GM19324 (cell line): ENCODE measurements around the gene PLEKHA4.

ENCODE experiments used
- ATAC-seq: cut with Tn5 transposase; IDR thresholded peaks from one replicate; pipeline ENCODE4 v1.9.1; 2021; ENCODE audit warnings: mild to moderate bottlenecking, moderate library complexity; ENCODE audit not compliant: unreplicated experiment, low FRiP score

PLEKHA4 gene

DNA sequence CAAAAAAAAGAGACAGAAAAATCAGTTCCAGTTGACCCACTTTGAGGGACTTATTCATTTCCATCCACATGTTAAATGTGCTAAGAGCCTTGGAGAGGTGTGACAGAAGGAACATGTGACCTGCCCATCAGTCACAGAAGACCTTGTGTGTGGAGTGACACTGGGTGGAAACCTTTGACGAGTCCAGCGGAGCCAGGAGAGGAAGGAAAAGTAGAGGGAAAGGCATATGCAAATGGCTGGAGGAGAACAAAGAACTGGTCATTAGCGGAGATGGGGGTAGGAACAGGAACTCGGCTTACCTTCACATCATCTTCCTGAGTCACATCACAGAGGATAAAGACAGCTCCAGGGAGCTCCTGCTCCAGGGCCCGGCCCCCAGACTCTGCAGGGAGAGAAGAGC, 34.4 kb downstream of the PLEKHA4 start:
- ATAC-seq, result no peak

DNA sequence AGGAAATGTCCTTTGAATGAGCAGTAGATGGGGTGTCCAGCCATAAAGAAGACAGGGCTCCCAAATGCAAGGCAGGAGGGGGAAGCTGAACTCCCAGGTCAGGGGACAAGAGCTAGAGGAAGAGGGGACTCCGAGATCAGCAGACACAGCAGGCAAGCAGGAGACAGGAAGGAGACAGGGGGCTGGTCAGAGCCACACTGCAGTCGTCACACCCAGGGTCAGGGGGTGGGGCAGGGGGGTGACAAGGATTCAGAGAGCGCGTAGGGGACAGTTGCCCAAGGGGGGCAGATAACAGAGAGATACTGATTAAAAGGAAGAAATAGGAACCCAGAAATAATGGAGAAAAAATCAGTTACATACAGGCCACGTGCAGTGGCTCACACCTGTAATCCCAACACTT, 35.4 kb downstream of the PLEKHA4 start:
- no peak for ATAC-seq

DNA sequence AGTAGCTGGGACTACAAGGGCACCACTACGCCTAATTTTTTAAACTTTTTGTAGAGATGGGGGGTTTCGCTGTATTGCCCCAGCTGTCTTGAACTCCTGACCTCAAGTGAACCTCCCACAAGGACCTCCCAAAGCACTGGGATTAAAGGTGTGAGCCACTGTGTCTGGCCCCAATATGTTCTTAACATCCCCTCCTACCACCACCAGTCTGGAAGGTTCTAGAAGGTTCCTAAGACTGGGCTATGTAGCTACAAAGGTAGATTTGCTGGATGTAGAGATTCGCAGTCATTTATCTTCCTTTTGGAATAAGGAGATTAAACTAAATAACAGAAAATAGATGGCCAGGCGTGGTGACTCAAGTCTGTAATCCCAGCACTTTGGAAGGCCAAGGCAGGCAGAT, 37.5 kb downstream of the PLEKHA4 start:
- no peak for ATAC-seq

DNA sequence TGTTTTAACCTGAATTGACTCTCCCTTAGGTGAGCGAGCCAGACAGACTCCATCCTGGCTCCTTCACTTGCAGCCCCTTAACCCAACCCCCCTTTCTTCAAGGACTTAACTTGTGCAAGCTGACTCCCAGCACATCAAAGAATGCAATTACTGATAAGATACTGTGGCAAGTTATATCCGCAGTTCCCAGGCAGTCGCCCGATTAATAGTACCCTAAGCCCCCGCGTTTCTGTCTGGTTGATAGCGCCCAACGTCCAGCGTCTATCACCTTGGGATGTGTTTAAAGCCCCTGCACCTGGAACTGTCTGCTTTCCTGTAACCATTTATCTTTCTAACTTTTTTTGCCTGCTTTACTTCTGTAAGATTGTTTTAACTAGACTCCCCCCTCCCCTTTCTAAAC, 38.3 kb downstream of the PLEKHA4 start:
- ATAC-seq, result no peak

DNA sequence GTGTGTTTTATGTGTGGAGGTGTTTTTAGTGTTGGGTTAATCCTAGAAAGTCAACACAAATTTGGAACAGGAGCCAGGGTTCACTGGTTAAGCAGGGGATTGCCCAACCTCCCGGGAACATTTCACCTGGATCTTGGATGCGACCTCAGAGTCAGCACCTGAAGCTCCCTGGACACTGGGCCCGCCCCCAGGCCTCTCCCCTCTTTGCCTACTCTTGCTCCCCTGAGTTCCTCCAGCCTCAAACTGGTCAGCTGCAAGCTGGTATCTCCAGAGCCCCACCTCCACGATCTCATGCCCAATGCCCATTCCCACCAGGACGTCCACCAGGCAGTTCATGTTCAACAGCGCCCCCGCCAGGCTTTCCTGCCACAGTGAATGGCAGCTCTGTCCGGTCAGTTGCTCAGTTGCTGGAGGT, 41.8 kb downstream of the PLEKHA4 start:
- no peak for ATAC-seq

DNA sequence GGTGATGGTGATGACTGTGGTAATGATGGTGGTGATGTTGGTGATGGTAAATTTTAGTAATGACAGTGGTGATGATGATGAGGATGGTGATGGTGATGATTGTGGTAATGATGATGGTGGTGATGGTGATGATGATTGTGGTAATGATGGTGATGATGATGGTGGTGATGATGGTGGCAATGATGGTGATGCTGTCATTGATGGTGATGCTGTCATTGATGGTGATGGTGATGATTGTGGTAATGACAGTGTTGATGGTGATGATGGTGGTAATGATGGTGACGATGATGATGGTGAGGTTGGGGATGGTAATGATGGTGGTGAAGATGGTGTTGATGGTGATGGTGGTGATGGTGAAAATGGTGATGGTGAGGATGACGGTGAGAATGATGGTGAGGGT, 45.9 kb downstream of the PLEKHA4 start:
- ATAC-seq, result no peak

DNA sequence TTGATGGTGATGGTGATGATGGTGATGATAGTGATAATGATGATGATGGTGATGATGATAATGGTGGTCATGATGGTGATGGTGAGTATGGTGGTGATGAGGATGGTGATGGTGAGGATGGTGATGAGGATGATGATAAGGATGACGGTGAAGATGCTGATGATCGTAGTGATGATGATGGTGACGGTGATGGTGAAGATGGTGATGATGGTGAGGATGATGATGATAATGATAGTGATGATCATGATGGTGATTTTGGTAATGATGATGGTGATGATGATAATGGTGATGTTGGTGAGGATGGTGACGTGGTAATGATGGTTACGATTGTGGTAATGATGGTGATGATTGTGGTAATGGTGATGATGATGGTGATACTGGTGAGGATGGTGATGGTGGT, 46.8 kb downstream of the PLEKHA4 start:
- ATAC-seq, result no peak

DNA sequence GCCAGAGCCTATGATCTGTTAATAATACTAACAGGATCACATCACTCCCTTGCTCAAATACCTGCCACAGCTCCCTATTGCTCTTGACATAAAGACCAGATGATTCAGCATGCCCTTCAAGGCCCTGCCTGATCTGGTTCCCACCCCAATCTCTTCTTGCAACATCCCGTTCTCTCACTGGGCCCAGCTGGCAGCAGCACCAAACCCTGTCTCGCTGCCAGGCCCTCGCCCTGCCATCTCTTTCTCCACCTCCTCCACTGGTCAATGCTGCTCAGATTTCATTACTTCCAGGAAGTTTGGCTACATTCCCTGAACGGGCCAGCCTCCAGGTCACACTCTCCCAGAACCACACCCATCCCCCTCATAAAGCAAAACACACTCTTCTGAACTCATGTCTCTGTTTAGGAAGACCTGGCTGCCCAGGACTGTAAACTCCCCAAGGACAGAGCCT, 49.0 kb downstream of the PLEKHA4 start:
- ATAC-seq, result no peak

DNA sequence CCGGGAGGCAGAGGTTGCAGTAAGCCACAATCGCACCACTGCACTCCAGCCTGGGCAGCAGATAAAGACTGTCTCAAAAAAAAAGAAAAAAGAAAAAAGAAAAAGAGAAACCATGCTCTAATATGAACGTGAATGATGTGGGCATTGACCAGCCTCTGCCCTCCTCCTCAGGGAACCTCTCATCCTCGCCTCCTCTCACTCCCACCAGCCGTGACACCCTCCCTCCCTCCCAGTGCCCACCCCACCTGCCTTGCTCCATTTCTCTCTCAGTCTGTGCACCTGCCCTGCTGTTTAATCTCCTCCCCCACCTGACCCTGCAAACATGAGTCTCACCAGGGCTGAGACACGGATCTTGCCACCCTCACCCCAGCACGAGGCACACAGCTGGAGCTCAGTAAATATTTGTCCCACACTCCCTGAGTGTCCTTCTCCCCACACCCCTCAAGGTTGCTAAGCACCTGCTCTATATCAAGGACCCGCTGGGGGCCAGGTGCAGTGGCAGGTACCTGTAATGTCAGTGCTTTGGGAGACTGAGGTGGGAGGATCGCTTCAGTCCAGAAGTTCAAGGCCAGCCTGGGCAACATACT, 50.1 kb downstream of the PLEKHA4 start:
- ATAC-seq, result no peak

DNA sequence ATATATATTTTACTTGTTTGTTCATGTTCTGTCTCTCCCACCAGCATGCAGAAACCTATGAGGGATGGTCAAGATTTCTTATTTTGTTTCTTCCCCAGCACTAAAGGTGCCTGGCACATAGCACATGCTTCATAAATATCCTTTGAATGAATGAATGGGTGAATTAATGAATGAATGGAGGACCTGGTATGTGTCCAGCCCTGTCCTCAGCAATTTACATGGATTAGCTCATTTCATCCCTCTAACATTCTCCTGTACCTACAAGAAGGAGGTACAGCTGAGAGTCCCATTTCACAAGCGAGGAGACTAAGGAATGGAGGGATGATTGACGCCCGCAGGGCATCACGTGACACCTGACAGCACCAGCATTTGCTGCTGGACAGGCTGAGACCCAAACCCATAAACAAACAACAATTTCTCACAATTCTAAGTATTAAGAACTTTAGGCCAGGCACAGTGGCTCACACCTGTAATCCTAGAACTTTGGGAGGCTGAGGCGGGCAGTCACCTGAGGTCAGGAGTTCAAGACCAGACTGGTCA, 50.8 kb downstream of the PLEKHA4 start:
- ATAC-seq, result no peak

DNA sequence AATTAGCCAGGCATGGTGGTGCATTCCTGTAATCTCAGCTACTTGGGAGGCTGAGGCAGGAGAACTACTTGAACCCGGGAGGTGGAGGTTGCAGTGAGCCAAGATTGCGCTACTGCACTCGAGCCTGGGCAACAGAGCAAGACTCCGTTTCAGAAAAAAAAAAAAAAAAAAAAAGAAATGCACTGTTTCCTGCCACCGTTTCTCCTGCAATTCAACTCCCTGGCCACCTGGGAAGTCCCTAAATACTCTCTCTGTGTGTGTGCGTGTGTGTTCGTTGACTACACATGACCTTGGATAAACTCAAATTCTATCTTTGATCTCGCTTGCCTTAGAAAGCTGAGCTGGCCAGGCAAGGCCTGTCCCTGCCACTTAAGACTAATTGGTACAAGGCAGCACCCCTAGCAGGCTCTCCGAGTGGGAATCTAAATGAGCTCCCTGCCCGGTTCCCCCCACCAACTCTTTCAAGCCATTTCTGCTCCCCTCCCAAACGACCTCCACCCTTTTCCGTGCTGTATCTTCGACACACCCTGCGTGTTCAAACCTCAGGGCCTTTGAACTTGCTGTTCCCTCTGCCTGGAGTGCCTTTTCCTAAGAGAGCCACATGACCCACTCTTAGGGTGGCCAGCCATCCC, 52.4 kb downstream of the PLEKHA4 start:
- no peak for ATAC-seq

DNA sequence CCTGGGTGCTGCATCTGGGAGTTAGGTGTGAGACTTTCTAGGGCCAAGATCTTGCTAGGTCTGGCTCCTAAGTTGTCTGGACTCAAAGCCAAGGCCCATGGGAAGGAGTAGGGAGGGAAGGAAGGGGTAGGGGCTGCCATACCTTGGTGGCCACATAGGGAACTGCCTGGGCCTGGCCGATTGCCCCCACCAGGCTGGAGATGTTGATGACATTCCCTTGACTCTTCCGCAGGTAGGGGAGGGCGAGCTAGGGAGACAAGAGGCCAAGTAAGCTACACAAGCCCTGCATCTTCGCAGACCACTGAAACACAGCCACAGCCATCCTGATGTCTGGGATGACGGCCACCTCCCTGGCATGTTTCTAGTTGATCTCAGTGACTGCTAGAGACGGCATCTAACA, 53.5 kb downstream of the PLEKHA4 start:
- ATAC-seq, result no peak

DNA sequence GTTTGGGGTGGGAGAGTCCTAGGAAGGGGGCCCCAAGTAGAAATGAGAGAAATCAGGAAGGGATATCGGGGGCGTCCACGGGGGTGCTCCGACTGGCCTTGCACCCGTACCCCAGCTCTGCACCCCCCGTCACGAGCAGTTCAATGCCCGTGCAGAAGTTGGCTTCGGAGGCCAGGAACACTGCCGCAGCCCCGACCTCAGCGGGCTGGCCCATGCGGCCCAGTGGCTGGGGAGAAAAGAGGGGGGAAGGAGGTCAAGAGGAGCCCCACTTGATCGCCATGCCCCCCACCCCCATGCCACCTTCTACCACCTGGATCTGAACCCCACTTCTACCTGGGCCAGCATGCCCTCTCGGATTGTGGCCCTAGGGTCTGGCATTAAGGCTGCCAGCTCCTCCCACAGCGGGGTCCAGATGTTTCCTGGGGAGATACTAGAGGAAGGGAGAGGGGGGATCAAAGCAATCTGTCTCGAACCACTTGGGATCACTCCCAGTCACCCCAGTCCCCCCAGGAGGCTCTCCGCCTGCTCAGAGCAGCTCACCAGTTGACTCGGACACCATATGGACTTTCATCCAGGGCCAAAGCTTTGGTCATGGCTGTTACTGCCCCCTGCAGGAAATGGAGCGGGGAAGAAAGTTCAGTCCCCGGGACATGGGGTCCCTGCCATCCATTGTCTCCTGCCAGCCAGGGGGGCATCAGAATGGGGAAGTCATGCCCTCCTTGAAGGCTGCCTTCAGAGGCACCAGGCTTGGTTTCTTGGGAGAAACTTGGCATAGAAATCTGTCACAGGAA, 55.1 kb downstream of the PLEKHA4 start:
- ATAC-seq, result no peak

DNA sequence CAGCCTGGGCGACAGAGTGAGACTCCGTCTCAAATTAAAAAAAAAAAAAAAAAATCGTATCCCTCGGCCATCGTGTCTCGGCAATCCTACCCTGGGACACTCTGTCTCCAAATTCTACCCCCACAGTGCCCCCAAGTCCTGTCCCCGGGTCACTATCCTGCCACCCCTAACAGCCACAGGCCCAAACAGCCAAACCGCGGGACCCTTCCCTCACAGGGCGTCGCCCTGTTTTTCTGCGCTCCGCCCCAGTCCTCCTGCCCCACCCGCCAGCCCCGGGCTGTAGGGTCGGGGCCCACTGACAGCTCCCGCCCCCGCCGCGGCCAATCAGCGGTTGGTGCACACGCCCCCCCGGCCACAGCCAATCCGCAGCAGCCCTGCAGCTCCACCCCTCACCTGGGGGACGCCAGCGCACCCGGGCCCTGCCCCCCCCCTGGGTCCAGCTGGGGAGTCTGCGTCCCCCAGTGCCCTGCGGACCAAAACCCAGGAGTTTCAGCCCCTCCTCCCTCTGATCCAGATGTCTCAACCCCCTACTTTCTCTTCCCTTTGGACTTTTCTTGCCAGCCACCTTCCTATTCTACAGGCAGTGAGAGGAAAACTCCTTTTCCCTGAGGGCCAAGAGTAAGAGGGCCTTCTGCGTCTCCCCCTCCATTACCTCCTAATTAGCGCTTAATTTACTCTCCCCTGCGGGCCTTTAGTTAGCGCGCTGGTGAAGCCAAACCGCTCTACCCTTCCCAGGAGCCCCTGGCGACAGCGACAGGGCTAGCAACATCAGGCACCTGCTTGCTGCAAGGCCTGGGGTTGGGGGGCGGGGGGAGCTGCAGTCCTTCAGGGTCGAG, 56.1 kb downstream of the PLEKHA4 start:
- no peak for ATAC-seq

DNA sequence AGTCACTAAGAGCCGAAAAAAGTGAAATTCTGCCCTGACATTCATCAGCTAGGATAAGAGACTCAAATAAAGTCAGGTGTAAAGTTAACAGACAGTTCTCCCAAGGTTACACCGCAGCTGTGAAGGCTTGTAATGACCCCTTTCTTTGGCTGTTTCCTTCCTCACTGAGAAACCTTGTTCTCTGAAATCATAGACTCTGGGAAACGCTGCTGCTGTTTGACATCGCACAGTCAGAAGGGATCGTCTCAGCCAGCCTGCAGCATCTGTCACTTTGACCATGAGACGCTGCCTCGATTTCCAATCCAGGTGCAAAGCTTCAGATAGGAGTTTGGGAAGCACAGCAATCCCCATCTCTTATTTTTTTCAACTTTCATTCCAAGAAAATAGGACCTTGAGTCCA, 58.3 kb downstream of the PLEKHA4 start:
- ATAC-seq, result no peak

DNA sequence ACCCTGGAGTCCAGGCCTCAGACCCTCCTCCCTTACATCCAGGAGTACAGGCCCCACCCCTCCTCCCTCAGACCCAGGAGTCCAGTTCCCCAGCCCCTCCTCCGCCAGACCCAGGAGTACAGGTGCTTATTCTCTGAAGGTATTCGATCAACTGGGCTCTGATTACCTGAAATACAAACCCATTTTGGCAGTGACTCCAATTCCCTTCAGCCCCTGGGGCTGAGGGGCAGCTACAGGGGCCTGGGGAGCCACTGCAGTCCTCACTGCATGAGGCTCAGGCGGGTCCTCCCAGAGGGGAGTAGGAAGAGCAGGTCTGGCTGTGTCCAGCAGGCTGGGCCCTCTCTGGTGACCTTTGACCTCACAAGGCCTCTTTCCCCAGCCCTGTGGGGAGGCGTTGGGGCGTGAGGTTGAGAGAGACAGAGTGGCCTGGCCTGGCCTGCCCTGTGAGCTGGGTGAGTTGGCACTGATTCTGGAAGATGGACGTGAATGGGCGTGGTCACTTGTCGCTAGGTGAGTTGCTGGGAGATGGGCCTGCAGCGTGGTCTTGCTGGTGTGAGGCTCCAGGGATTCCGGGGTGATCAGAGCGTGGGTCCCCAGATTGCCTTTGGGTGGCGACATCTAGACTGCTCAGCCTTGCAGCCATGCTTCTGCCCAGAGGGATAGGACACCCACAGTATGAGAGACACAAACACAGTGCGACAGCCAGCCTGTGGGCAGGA, 60.7 kb downstream of the PLEKHA4 start:
- ATAC-seq, result no peak

DNA sequence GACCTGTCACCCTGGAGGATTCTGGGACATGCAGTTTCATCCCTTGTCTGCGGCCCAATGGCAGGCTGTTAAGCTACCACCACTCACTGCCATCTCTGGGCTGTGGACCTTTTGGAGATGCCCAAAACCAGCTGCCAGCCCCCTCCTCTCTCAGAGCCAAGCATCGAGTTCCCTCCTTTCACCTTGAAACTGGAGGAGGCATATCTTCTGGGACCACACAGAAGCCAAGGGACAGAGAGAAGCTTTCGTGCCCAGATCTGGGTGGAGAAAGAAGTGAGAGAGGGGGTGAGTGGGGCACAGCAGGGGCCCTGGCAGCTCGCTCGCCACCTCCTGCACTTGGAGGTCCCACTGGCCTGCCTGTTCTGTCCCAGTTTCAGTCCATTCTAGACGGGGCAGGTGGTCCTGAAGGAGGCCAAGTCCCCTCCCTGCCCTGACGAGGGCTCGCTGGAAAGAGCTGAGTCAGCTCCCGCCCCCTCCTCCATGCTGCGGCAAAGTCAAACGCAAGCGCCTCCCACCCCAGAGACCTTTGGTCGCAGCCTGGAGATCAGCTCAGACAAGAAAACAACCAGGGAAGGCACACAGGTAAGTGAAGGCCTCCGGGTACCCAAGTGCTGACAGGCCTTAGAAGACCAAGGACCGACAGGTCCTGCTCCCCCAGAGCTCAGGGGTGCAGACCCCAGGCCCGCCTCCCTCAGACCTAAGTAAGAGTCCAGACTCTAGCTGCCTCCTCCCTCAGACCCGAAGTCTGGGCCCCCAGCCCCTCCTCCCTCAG, 61.4 kb downstream of the PLEKHA4 start:
- ATAC-seq, result no peak

DNA sequence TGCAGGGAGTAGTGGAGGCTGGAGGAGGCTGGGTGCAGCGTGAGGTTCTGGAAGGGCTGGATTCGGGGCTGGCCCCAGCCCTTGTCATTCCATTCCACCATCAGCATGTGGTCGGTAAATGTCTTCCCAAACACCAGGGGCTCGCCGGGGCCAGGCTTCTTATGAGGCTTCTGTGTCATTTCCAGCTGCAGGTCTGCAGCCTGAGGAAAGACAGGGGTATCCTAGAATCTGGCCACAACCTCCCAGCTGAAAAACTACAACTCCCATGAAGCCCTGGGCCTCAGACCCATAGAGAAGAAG, 61.9 kb downstream of the PLEKHA4 start:
- no peak for ATAC-seq

DNA sequence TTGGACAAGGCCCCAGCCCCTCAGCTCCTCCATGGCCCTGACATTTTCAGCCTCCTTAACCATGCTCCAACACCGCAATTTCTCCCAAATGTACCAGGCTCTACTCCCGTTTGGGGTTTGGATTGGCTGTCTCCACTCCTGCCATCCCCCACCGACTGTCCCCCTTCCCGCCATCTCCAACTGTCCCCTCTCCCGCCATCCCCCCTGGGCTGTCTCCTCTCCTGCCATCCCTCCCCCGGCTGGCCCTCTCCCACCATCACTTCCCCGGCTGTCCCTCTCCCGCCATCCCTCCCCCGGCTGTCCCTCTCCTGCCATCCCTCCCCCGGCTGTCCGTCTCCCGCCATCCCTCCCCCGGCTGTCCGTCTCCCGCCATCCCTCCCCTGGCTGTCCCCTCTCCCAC, 63.0 kb downstream of the PLEKHA4 start:
- ATAC-seq, result no peak

DNA sequence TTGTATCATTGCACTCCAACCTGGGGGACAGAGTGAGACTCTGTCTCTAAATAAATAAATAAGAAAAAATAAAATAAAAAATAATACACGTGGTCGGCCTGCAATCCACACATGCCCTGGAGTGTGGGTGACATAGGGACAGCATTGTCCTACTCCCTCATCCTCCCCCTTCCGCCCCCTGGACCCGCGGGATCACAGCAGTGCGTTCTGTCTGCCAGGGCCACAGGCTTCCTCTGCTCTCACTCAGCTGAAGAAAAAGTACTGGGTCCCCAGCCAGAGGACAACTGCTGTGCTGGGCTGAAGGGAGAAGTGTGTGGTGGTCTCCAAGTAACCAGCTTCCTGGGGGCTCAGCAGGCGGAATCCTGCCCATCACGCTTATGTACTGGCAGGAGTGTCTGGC, 63.9 kb downstream of the PLEKHA4 start:
- no peak for ATAC-seq
